Activated naive CD8-positive, alpha-beta T cell treated with anti-CD3 and anti-CD28 coated beads, Interleukin-2, amount 10 ng/mL, durations not matched to agents 7 days and 5 days (primary cell): ENCODE results near the gene CHRM5. TPM values are rescaled to one million over a fixed set of nuclear protein-coding genes. Genes with fewer than 3 reads are reported as not detected.

ENCODE experiments used
- ATAC-seq: fragments of 150-1000 bp; cut with Tn5 transposase; one replicate; pipeline ENCODE4 v1.10.0; 2021; ENCODE audit warnings: low read depth, moderate library complexity
- POLR2A ChIA-PET: fragments of 350-600 bp; sonication (Branson Sonifier 250); formaldehyde crosslinking; loops from one replicate; lab custom pipeline; 2021; ENCODE audit warnings: antibody characterized with exemption; lab: Charles Lee
- DNase-seq: peaks from one replicate; pipeline ENCODE4 v3.0.0; 2021
- H3K27ac Mint-ChIP-seq: one replicate; pipeline ENCODE4 v1.8.0; 2022; ENCODE audit warnings: mild to moderate bottlenecking, mixed read lengths
- H3K27me3 Mint-ChIP-seq: one replicate; pipeline ENCODE4 v1.8.0; 2022; ENCODE audit warnings: mild to moderate bottlenecking, moderate library complexity, mixed read lengths
- H3K36me3 Mint-ChIP-seq: one replicate; pipeline ENCODE4 v1.8.0; 2021; ENCODE audit warnings: mild to moderate bottlenecking, mixed read lengths
- H3K4me1 Mint-ChIP-seq: one replicate; pipeline ENCODE4 v1.8.0; 2021; ENCODE audit warnings: mixed read lengths
- H3K4me3 Mint-ChIP-seq: one replicate; pipeline ENCODE4 v1.8.0; 2022; ENCODE audit warnings: mild to moderate bottlenecking, moderate library complexity, mixed read lengths
- H3K9me3 Mint-ChIP-seq: one replicate; pipeline ENCODE4 v1.8.0; 2021; ENCODE audit warnings: mixed read lengths
- total RNA-seq, 2 experiments: library from RNA; stranded (reverse); gene quantifications; one replicate each; pipeline ENCODE4 v1.2.3, GENCODE V29; 2021

The CHRM5 gene
- total RNA-seq = not detected

GRCh38 chr15:33968224-33968623 is at the start of gene CHRM5:
Gene CHRM5 (plus strand): TSS chr15:33968497. CDS start chr15:34062718, 94,221 bp downstream.
- Mint-ChIP-seq H3K27me3 (no peaks in the 10 kb centered on the region), H3K27ac (no peak within 1 kb of the TSS), H3K9me3 (no peaks in the 10 kb centered on the region), H3K4me1 (peaks cover 2% of the 10 kb centered on the region), H3K4me3 (no peak within 1 kb of the TSS), H3K36me3 (no peaks in the 10 kb centered on the region)
- ATAC-seq (no peak), DNase-seq (no peak)
- POLR2A ChIA-PET = no interaction called here

- no peak overlapping the region for H3K4me3 Mint-ChIP-seq
- POLR2A ChIA-PET = no interaction called here
- H3K27ac Mint-ChIP-seq = no peak overlapping the region
- DNase-seq (no peak), ATAC-seq (no peak)
- no peaks in the 10 kb centered on the region for H3K36me3 Mint-ChIP-seq
- no peaks in the 10 kb centered on the region for H3K4me1 Mint-ChIP-seq
- H3K9me3 Mint-ChIP-seq = no peaks in the 10 kb centered on the region
- H3K27me3 Mint-ChIP-seq = no peaks in the 10 kb centered on the region
Observed at GRCh38 chr15:33923446-33923845, 44.9 kb upstream of the CHRM5 start.

- no peaks in the 10 kb centered on the region for H3K27me3 Mint-ChIP-seq
- no peak for DNase-seq
- no peak overlapping the region for H3K4me3 Mint-ChIP-seq
- no peak overlapping the region for H3K27ac Mint-ChIP-seq
- no peaks in the 10 kb centered on the region for H3K9me3 Mint-ChIP-seq
- no peaks in the 10 kb centered on the region for H3K4me1 Mint-ChIP-seq
- ATAC-seq = no peak
- no peaks in the 10 kb centered on the region for H3K36me3 Mint-ChIP-seq
- POLR2A ChIA-PET = no interaction called here
Observed at GRCh38 chr15:33926260-33926659, 42.0 kb upstream of the CHRM5 start.

GRCh38 chr15:33932734-33933133 is 35.6 kb upstream of the CHRM5 start:
- no peak for ATAC-seq
- H3K9me3 Mint-ChIP-seq = peaks cover 1% of the 10 kb centered on the region
- no peaks in the 10 kb centered on the region for H3K27me3 Mint-ChIP-seq
- H3K4me1 Mint-ChIP-seq = no peaks in the 10 kb centered on the region
- H3K27ac Mint-ChIP-seq = no peak overlapping the region
- no peak overlapping the region for H3K4me3 Mint-ChIP-seq
- DNase-seq = no peak
- H3K36me3 Mint-ChIP-seq = no peaks in the 10 kb centered on the region
- POLR2A ChIA-PET = no interaction called here

GRCh38 chr15:33934396-33934795 is 33.9 kb upstream of the CHRM5 start:
- peaks cover 1% of the 10 kb centered on the region for H3K9me3 Mint-ChIP-seq
- ATAC-seq (no peak), DNase-seq (no peak)
- H3K4me1 Mint-ChIP-seq = no peaks in the 10 kb centered on the region
- POLR2A ChIA-PET = no interaction called here
- no peaks in the 10 kb centered on the region for H3K36me3 Mint-ChIP-seq
- H3K27ac Mint-ChIP-seq = no peak overlapping the region
- no peak overlapping the region for H3K4me3 Mint-ChIP-seq
- no peaks in the 10 kb centered on the region for H3K27me3 Mint-ChIP-seq

GRCh38 chr15:33934921-33935320 is 33.4 kb upstream of the CHRM5 start:
- no peak for ATAC-seq
- Mint-ChIP-seq H3K36me3 (no peaks in the 10 kb centered on the region), H3K27me3 (no peaks in the 10 kb centered on the region), H3K9me3 (peaks cover 1% of the 10 kb centered on the region), H3K4me1 (no peaks in the 10 kb centered on the region), H3K27ac (no peak overlapping the region), H3K4me3 (no peak overlapping the region)
- DNase-seq = no peak
- POLR2A ChIA-PET = no interaction called here

- ATAC-seq (no peak), DNase-seq (no peak)
- H3K27me3 Mint-ChIP-seq = no peaks in the 10 kb centered on the region
- H3K4me3 Mint-ChIP-seq = no peak overlapping the region
- POLR2A ChIA-PET = no interaction called here
- H3K4me1 Mint-ChIP-seq = no peaks in the 10 kb centered on the region
- H3K27ac Mint-ChIP-seq = no peak overlapping the region
- peaks cover 3% of the 10 kb centered on the region for H3K36me3 Mint-ChIP-seq
- H3K9me3 Mint-ChIP-seq = peaks cover 2% of the 10 kb centered on the region
Observed at GRCh38 chr15:33941279-33942063, 26.8 kb upstream of the CHRM5 start.

- H3K36me3 Mint-ChIP-seq = peaks cover 3% of the 10 kb centered on the region
Observed at GRCh38 chr15:33946152-33946551, 22.1 kb upstream of the CHRM5 start.

GRCh38 chr15:33955945-33956344 is 12.4 kb upstream of the CHRM5 start:
- H3K36me3 Mint-ChIP-seq = peaks cover 4% of the 10 kb centered on the region
- H3K4me1 Mint-ChIP-seq = no peaks in the 10 kb centered on the region
- H3K27me3 Mint-ChIP-seq = peaks cover 2% of the 10 kb centered on the region

More at GRCh38 chr15:33946152-33946551, 22.1 kb upstream of the CHRM5 start:
- Mint-ChIP-seq H3K27ac (no peak overlapping the region), H3K4me1 (no peaks in the 10 kb centered on the region), H3K9me3 (peaks cover 4% of the 10 kb centered on the region), H3K27me3 (no peaks in the 10 kb centered on the region), H3K4me3 (no peak overlapping the region)
- POLR2A ChIA-PET = no interaction called here
- ATAC-seq (no peak), DNase-seq (no peak)

GRCh38 chr15:33956397-33956796 is 11.9 kb upstream of the CHRM5 start:
- Mint-ChIP-seq H3K4me3 (no peak overlapping the region), H3K27ac (no peak overlapping the region), H3K4me1 (no peaks in the 10 kb centered on the region), H3K27me3 (peaks cover 2% of the 10 kb centered on the region), H3K36me3 (peaks cover 4% of the 10 kb centered on the region), H3K9me3 (peaks cover 5% of the 10 kb centered on the region)
- POLR2A ChIA-PET = no interaction called here
- DNase-seq (no peak), ATAC-seq (no peak)

More at GRCh38 chr15:33955945-33956344, 12.4 kb upstream of the CHRM5 start:
- ATAC-seq (no peak), DNase-seq (no peak)
- Mint-ChIP-seq H3K4me3 (no peak overlapping the region), H3K9me3 (peaks cover 5% of the 10 kb centered on the region), H3K27ac (no peak overlapping the region)
- POLR2A ChIA-PET = no interaction called here

GRCh38 chr15:33959844-33960548 is 8.3 kb upstream of the CHRM5 start:
- POLR2A ChIA-PET = no interaction called here
- no peaks in the 10 kb centered on the region for H3K36me3 Mint-ChIP-seq
- DNase-seq (no peak), ATAC-seq (no peak)
- no peak overlapping the region for H3K4me3 Mint-ChIP-seq
- peaks cover 2% of the 10 kb centered on the region for H3K4me1 Mint-ChIP-seq
- H3K27ac Mint-ChIP-seq = no peak overlapping the region
- no peaks in the 10 kb centered on the region for H3K9me3 Mint-ChIP-seq
- peaks cover 2% of the 10 kb centered on the region for H3K27me3 Mint-ChIP-seq

GRCh38 chr15:33960549-33960935 is 7.8 kb upstream of the CHRM5 start:
- POLR2A ChIA-PET = no interaction called here
- Mint-ChIP-seq H3K4me1 (peaks cover 2% of the 10 kb centered on the region), H3K27me3 (peaks cover 2% of the 10 kb centered on the region), H3K27ac (no peak overlapping the region), H3K9me3 (no peaks in the 10 kb centered on the region), H3K4me3 (no peak overlapping the region), H3K36me3 (no peaks in the 10 kb centered on the region)
- no peak for DNase-seq
- ATAC-seq = no peak

- H3K4me1 Mint-ChIP-seq = peaks cover 2% of the 10 kb centered on the region
- POLR2A ChIA-PET = no interaction called here
- no peaks in the 10 kb centered on the region for H3K27me3 Mint-ChIP-seq
- no peak overlapping the region for H3K27ac Mint-ChIP-seq
- no peak overlapping the region for H3K4me3 Mint-ChIP-seq
- ATAC-seq = no peak
- DNase-seq = no peak
- H3K36me3 Mint-ChIP-seq = no peaks in the 10 kb centered on the region
- no peaks in the 10 kb centered on the region for H3K9me3 Mint-ChIP-seq
Observed at GRCh38 chr15:33963831-33964664, 4.2 kb upstream of the CHRM5 start.
